Lower lobe of right lung (tissue), 2 donors: ENCODE measurements around the gene LAT. TPM values are rescaled to one million over a fixed set of nuclear protein-coding genes. Genes with fewer than 3 reads are reported as not detected.

Experiments used
- ATAC-seq, 2 donors: fragments of 200-7000 bp; cut with Tn5 transposase; one replicate each; pipeline ENCODE4 v1.9.1; 2020 to 2022; ENCODE audit warnings: mild to moderate bottlenecking in 2 of 2, moderate library complexity in 2 of 2
- DNase-seq: peaks from one replicate; pipeline ENCODE4 v3.0.0-alpha.2; 2020
- H3K27ac ChIP-seq: fragments of 200-600 bp; one replicate; pipeline ENCODE4 v1.8.0; 2022
- H3K27me3 ChIP-seq: fragments of 200-600 bp; one replicate; pipeline ENCODE4 v1.8.0; 2022; ENCODE audit warnings: low read depth
- H3K36me3 ChIP-seq: fragments of 200-600 bp; one replicate; pipeline ENCODE4 v1.8.0; 2022; ENCODE audit warnings: mild to moderate bottlenecking
- H3K4me1 ChIP-seq: fragments of 200-600 bp; one replicate; pipeline ENCODE4 v1.8.0; 2022
- H3K4me3 ChIP-seq: fragments of 200-600 bp; one replicate; pipeline ENCODE4 v1.8.0; 2022; ENCODE audit warnings: mild to moderate bottlenecking
- H3K9me3 ChIP-seq: fragments of 200-600 bp; one replicate; pipeline ENCODE4 v1.8.0; 2022
- CTCF ChIP-seq: fragments of 200-600 bp; IDR thresholded peaks from one replicate; pipeline ENCODE4 v1.8.0; 2022; ENCODE audit warnings: antibody characterized with exemption, mild to moderate bottlenecking
- intact Hi-C: fragments of 100-400 bp; cut with DNase I; formaldehyde crosslinking; loops from one replicate; pipeline ENCODE4 v1.11.0; 2022
- total RNA-seq: library from RNA; stranded (reverse); fragmentation: NEBNext Ultra II Directional; extraction: Animal tissue kit (Norgen Biotek cat#: 25700); gene quantifications from one replicate; pipeline ENCODE4 v1.2.1, GENCODE V29; 2021
- donor health status: DM: no; HTN: yes; CAD: no; lungs with severe emphysema.

LAT gene
- total RNA-seq, 1 donor from 2014 or later = 17.8 TPM

GRCh38 chr16:28985211-28986041, 574 bp downstream of the LAT start:
- DNase-seq = no peak
- intact Hi-C loops = no loop called here
- Histone ChIP-seq H3K4me1 (no peaks in the 10 kb centered on the region), H3K27me3 (no peaks in the 10 kb centered on the region), H3K9me3 (no peaks in the 10 kb centered on the region), H3K36me3 (peaks cover 85% of the 10 kb centered on the region), H3K4me3 (peak overlapping the region; percentile 48), H3K27ac (peak overlapping the region; percentile 56)
- TF ChIP-seq CTCF = no peak
- peak in 1 of 2 donors; percentile 4 for ATAC-seq

DNA sequence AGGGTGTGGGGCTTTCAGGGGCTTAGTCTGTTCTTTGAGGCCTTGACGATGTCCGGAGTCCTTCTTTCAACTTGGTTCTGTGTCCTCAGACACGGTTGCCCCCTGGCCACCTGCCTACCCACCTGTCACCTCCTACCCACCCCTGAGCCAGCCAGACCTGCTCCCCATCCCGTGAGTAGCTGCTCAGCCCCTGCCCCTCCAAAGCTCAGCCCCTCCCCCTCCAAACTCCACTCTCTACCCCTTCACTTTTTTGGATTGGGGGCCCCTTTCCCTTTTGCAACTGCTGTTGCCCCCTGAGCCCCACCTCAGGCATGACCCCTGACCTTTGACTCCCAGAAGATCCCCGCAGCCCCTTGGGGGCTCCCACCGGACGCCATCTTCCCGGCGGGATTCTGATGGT, 1.2 kb downstream of the LAT start:
- Histone ChIP-seq H3K27ac (peak overlapping the region; percentile 56), H3K4me1 (no peaks in the 10 kb centered on the region), H3K4me3 (peak overlapping the region; percentile 48)

GRCh38 chr16:28986492-28986891, 1.6 kb downstream of the LAT start:
- H3K27ac ChIP-seq = no peak overlapping the region
- H3K36me3 ChIP-seq = peaks cover 74% of the 10 kb centered on the region
- H3K4me1 ChIP-seq = no peaks in the 10 kb centered on the region
- H3K27me3 ChIP-seq = no peaks in the 10 kb centered on the region
- DNase-seq (no peak), ATAC-seq (no peak)
- no peaks in the 10 kb centered on the region for H3K9me3 ChIP-seq
- intact Hi-C loops = no loop called here
- no peak for TF ChIP-seq CTCF
- peak overlapping the region; percentile 48 for H3K4me3 ChIP-seq

More for the DNA sequence above, 1.2 kb downstream of the LAT start:
- DNase-seq (no peak), ATAC-seq (no peak)
- intact Hi-C loops = no loop called here
- peaks cover 79% of the 10 kb centered on the region for H3K36me3 ChIP-seq
- H3K27me3 ChIP-seq = no peaks in the 10 kb centered on the region
- no peak for TF ChIP-seq CTCF
- no peaks in the 10 kb centered on the region for H3K9me3 ChIP-seq

GRCh38 chr16:28987170-28987853, 2.5 kb downstream of the LAT start:
- H3K4me1 ChIP-seq = no peaks in the 10 kb centered on the region
- no peak for ATAC-seq
- H3K27ac ChIP-seq = no peak overlapping the region
- H3K4me3 ChIP-seq = peak overlapping the region; percentile 48
- H3K27me3 ChIP-seq = no peaks in the 10 kb centered on the region
- DNase-seq = no peak
- peaks cover 66% of the 10 kb centered on the region for H3K36me3 ChIP-seq
- intact Hi-C loops = no loop called here
- H3K9me3 ChIP-seq = no peaks in the 10 kb centered on the region
- no peak for TF ChIP-seq CTCF

- Histone ChIP-seq H3K27ac (no peak overlapping the region), H3K9me3 (no peaks in the 10 kb centered on the region), H3K4me3 (no peak overlapping the region), H3K4me1 (no peaks in the 10 kb centered on the region), H3K27me3 (no peaks in the 10 kb centered on the region), H3K36me3 (peaks cover 46% of the 10 kb centered on the region)
- ATAC-seq = no peak
- intact Hi-C loops = no loop called here
- no peak for TF ChIP-seq CTCF
- DNase-seq = no peak
Observed at GRCh38 chr16:28989363-28989762, 4.5 kb downstream of the LAT start.
